ENCODE measurements around the gene ATP5F1E. TPM values are rescaled to one million over a fixed set of nuclear protein-coding genes. Genes with fewer than 3 reads are reported as not detected.

The ATP5F1E gene
- total and polyA plus RNA-seq, 2 experiments from 2014 or later = 12.9 to 211 TPM

DNA sequence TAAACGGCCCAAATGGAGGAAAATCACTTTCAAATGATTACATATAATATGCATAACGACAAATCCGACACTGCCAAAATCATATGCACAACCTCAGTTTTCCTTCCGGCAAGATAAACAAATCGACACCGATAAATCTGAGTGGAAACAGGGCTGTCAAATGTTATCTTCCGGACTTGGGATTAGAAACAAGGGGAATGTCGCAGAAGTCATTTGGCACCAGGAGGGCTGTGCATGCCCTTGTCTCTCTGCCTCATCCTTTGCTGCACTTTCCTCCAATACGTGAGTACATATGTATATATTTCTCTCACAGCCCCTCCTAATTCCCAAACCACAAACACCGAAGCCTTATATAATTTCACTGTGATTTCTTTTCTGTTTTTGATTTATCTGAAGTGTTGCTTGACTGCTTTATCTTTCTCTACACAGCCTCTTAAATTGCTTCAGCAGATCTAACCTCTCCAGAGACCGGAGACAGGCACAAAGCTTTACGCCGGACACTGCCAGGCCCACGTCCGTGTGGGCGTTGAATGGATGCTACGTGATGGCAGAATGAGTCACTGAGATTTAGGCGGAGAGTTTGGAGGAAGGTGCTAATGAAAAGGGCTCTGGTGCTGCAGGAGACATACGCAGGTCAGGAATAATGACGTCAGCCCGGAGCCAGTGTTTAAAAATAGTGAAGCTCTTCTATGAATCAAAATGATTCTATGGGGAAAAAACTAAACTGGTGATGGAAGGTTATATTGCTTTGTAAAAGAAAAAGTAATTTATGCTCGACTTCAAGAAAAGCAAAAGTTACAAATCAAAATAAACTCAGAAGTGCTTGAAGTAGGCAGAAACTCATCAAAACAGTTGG is 31.5 kb upstream of the ATP5F1E start:
- H3F3A ChIP-seq (replicated peaks; ENCODE audit: low read depth) = no peaks in the 10 kb centered on the region
- H3K36me3 ChIP-seq (ENCODE audit: insufficient read depth) = no peaks in the 10 kb centered on the region
- Mint-ChIP-seq H3K27me3 (ENCODE audit: insufficient read depth, low read depth, poor library complexity) (peaks cover 4% of the 10 kb centered on the region), H3K4me3 (no peak overlapping the region), H3K27ac (no peak overlapping the region), H3K4me1 (peaks cover 4% of the 10 kb centered on the region; the same call in 1 of the 3 replicates), H3K36me3 (ENCODE audit: low read depth) (no peaks in the 10 kb centered on the region), H3K9me3 (peaks cover 3% of the 10 kb centered on the region; the same call in 1 of the 3 replicates)
- no peaks in the 10 kb centered on the region for H4K20me1 ChIP-seq (replicated peaks; ENCODE audit: insufficient read depth)
- no peaks in the 10 kb centered on the region for H3K4me1 ChIP-seq (ENCODE audit: insufficient read depth)
- H3K4me2 ChIP-seq = no peak overlapping the region
- no peaks in the 10 kb centered on the region for H3K79me2 ChIP-seq (replicated peaks; ENCODE audit: insufficient read depth)
- H3K27me3 ChIP-seq (ENCODE audit: insufficient read depth) = no peaks in the 10 kb centered on the region
- no peak for ATAC-seq
- no peak for DNase-seq (ENCODE audit: low spot score)
- no peak overlapping the region for H3K27ac ChIP-seq (ENCODE audit: low read depth)
- H3K4me3 ChIP-seq = no peak overlapping the region
- no peak for TF ChIP-seq JUNB (IDR thresholded peaks at IDR 0.05; ENCODE audit: unreplicated experiment)
- no peak for TF ChIP-seq EZH2 (IDR thresholded peaks at IDR 0.05; ENCODE audit: low read depth, unreplicated experiment)
- no peak for TF ChIP-seq ZNF331 (CRISPR knock-in tag; IDR thresholded peaks at IDR 0.05; ENCODE audit: low read depth)
- no peak for TF ChIP-seq EZH2phosphoT487 (IDR thresholded peaks at IDR 0.05; ENCODE audit: unreplicated experiment)
- TF ChIP-seq NANOG (IDR thresholded peaks at IDR 0.05; ENCODE audit: borderline replicate concordance) = no peak
- TF ChIP-seq STAT1 (IDR thresholded peaks at IDR 0.05; ENCODE audit: unreplicated experiment) = no peak
- peak overlapping the region; percentile 93 for H2AFZ ChIP-seq
- no peaks in the 10 kb centered on the region for H3K9me2 ChIP-seq (ENCODE audit: insufficient read depth)

DNA sequence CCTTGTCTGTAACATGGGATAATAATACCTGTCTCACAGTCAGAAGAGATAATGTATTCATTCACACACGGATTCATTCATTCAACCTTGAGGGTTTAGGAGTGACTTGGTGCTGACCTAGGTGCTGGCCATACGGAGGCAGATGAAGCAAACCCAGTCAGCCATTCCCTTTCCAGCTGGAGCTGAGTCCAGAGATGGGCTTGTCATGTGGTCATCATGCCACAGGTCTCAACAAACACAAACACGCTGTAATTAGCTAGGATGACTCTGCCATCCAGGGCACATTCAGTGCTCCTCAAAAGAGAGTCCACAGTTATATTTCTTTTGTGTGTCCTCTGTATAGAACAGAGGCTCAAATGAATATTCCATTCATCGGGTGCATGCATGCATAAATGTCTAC is 29.9 kb upstream of the ATP5F1E start:
- Histone ChIP-seq H3K4me2 (no peak overlapping the region), H2AFZ (no peak overlapping the region), H3K27me3 (ENCODE audit: insufficient read depth) (no peaks in the 10 kb centered on the region), H3K4me3 (no peak overlapping the region), H3K79me2 (replicated peaks; ENCODE audit: insufficient read depth) (no peaks in the 10 kb centered on the region), H4K20me1 (replicated peaks; ENCODE audit: insufficient read depth) (no peaks in the 10 kb centered on the region), H3F3A (replicated peaks; ENCODE audit: low read depth) (no peaks in the 10 kb centered on the region), H3K36me3 (ENCODE audit: insufficient read depth) (no peaks in the 10 kb centered on the region), H3K9me2 (ENCODE audit: insufficient read depth) (no peaks in the 10 kb centered on the region), H3K4me1 (ENCODE audit: insufficient read depth) (no peaks in the 10 kb centered on the region), H3K27ac (ENCODE audit: low read depth) (no peak overlapping the region)
- Mint-ChIP-seq H3K27ac (no peak overlapping the region), H3K9me3 (no peaks in the 10 kb centered on the region), H3K4me3 (no peak overlapping the region), H3K4me1 (no peaks in the 10 kb centered on the region), H3K27me3 (ENCODE audit: insufficient read depth, low read depth, poor library complexity) (peaks cover 3% of the 10 kb centered on the region), H3K36me3 (ENCODE audit: low read depth) (no peaks in the 10 kb centered on the region)
- ATAC-seq = no peak
- no peak for DNase-seq (ENCODE audit: low spot score)
- TF ChIP-seq, protein P1, sequence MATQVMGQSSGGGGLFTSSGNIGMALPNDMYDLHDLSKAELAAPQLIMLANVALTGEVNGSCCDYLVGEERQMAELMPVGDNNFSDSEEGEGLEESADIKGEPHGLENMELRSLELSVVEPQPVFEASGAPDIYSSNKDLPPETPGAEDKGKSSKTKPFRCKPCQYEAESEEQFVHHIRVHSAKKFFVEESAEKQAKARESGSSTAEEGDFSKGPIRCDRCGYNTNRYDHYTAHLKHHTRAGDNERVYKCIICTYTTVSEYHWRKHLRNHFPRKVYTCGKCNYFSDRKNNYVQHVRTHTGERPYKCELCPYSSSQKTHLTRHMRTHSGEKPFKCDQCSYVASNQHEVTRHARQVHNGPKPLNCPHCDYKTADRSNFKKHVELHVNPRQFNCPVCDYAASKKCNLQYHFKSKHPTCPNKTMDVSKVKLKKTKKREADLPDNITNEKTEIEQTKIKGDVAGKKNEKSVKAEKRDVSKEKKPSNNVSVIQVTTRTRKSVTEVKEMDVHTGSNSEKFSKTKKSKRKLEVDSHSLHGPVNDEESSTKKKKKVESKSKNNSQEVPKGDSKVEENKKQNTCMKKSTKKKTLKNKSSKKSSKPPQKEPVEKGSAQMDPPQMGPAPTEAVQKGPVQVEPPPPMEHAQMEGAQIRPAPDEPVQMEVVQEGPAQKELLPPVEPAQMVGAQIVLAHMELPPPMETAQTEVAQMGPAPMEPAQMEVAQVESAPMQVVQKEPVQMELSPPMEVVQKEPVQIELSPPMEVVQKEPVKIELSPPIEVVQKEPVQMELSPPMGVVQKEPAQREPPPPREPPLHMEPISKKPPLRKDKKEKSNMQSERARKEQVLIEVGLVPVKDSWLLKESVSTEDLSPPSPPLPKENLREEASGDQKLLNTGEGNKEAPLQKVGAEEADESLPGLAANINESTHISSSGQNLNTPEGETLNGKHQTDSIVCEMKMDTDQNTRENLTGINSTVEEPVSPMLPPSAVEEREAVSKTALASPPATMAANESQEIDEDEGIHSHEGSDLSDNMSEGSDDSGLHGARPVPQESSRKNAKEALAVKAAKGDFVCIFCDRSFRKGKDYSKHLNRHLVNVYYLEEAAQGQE (IDR thresholded peaks at IDR 0.05; ENCODE audit: unreplicated experiment) = peak; percentile 37
- TF ChIP-seq CREB1 (CRISPR knock-in tag; IDR thresholded peaks at IDR 0.05; ENCODE audit: low read depth) = no peak
